ENCODE data around the gene LRRC55.

GRCh38 chr11:57224128-57224527 lies 42.4 kb downstream of the LRRC55 start:
- TF ChIP-seq RAD21 (conservative IDR thresholded peaks at IDR 0.05 in 1 of 2, IDR thresholded peaks at IDR 0.05 in 1 of 2) (no peak), MAX (IDR thresholded peaks at IDR 0.05) (no peak), CTCF (IDR thresholded peaks at IDR 0.05) (no peak), RCOR1 (IDR thresholded peaks at IDR 0.05; ENCODE audit: low read depth, low read length) (no peak)
